Measurements from ENCODE around the gene TRMT44.
"Not testable (repeated sequence)": the region's sequence is repeated elsewhere in the genome, so short reads cannot be mapped to it uniquely, and the experiment has no call there.

The TRMT44 gene

DNA sequence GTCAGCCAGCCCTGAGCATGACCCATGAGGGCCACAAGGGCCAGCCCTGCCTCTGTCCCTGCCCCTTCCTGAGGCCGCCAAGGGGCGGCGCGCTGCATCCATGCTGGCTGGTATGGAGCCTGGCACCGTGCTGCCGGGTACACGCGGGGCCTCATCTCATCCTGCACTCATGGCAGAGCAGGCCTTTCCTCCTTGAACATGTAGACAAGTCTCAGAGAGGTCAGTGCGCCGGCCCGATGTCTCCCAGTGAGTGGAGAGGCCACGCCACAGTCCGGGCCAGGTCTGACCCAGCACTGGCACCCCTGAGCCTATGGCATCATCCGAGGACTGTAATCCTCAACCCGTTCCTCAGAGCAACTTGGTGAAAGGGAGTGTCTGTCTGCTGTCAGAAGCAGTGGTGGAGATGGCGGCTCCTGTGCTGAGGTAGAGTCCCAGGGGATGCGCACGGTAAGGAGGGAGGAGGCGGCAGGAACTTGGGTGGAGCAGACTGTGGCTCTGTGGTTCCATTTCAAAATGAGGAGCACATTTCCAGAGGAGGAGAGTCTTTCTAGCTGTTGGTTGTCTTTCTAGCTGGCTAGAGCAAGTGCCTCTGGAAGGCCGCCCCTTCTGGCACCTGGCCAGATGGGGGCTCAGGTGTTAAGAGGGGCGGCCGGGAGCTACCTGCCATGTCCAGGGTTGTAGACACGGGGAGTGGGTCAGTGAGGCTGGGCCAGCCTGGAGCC is 32.8 kb downstream of the TRMT44 start:
- no peaks in the 10 kb centered on the region for H3K9me3 ChIP-seq (ENCODE audit: insufficient read depth, low read depth, low read length)
- peaks cover 38% of the 10 kb centered on the region for H3K36me3 ChIP-seq (ENCODE audit: insufficient read depth, low read depth, low read length)
- no peaks in the 10 kb centered on the region for H3K4me1 ChIP-seq (ENCODE audit: insufficient read depth, low read length)
- H3K4me3 ChIP-seq (ENCODE audit: low read length) = no peak overlapping the region
- H3K9ac ChIP-seq (ENCODE audit: low read depth, low read length) = no peak overlapping the region
- H3K27ac ChIP-seq (ENCODE audit: low read length) = no peak overlapping the region
- no peaks in the 10 kb centered on the region for H3K27me3 ChIP-seq (ENCODE audit: insufficient read depth, low read length)

DNA sequence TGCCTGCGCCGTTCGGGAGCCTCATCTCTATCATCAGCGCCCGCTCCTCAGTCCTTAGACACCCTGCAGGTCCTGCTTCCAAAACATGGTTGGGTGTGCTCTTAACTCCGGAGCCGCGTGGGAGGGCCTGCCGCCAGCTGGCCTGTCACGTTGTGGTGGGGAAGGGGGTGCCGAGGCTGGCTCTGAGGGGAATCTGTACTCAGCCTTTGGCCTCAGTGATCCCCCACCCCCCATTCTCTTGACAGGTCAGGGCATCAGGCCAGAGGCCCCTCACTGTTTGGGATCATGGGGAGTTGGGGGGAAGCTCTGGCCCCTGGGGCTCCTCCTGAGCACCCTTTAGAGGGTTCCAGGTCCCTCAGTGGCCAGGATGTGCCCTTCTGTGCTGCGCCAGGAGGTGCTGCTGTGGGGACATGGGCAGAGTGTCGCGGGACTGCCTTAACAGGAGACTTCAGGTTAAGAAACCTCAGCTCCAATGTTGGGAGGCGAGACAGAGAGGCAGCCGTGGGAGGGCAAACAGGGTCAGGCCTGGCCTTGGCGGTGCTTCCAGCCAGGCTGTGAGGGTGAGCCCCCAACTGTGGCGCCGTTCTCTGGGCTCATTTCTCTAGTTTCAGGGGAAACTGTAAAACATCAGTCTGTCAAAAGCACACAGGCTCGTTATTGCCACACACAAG is 33.5 kb downstream of the TRMT44 start:
- no peaks in the 10 kb centered on the region for H3K27me3 ChIP-seq (ENCODE audit: insufficient read depth, low read length)
- peaks cover 33% of the 10 kb centered on the region for H3K36me3 ChIP-seq (ENCODE audit: insufficient read depth, low read depth, low read length)
- no peak overlapping the region for H3K4me3 ChIP-seq (ENCODE audit: low read length)
- H3K9ac ChIP-seq (ENCODE audit: low read depth, low read length) = no peak overlapping the region
- H3K27ac ChIP-seq (ENCODE audit: low read length) = no peak overlapping the region
- no peaks in the 10 kb centered on the region for H3K9me3 ChIP-seq (ENCODE audit: insufficient read depth, low read depth, low read length)
- no peaks in the 10 kb centered on the region for H3K4me1 ChIP-seq (ENCODE audit: insufficient read depth, low read length)

DNA sequence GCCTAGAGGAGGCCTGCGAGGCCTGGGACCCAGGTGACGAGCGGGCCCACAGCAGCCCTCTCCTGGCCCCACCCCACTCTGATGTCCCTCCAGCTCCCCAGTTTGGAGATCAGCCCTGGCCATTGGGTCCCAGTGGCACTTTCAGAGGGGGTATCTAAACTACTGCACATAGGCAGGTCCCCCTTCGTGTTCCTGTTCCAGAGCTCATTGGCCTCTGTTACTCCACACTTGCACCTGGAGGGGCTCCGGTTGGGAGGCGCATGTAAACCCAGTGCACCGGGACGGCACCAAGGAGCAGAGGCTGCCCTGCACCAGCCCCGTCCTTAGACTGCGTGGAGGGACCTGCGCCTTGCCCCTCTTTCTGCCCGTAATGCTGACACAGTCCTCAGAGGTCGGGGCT is 34.3 kb downstream of the TRMT44 start:
- Histone ChIP-seq H3K27me3 (ENCODE audit: insufficient read depth, low read length) (no peaks in the 10 kb centered on the region), H3K4me1 (ENCODE audit: insufficient read depth, low read length) (no peaks in the 10 kb centered on the region), H3K9me3 (ENCODE audit: insufficient read depth, low read depth, low read length) (no peaks in the 10 kb centered on the region), H3K4me3 (ENCODE audit: low read length) (no peak overlapping the region), H3K27ac (ENCODE audit: low read length) (no peak overlapping the region), H3K9ac (ENCODE audit: low read depth, low read length) (no peak overlapping the region), H3K36me3 (ENCODE audit: insufficient read depth, low read depth, low read length) (peaks cover 25% of the 10 kb centered on the region)

- Histone ChIP-seq H3K27me3 (ENCODE audit: insufficient read depth, low read length) (no peaks in the 10 kb centered on the region), H3K36me3 (ENCODE audit: insufficient read depth, low read depth, low read length) (peaks cover 22% of the 10 kb centered on the region), H3K4me1 (ENCODE audit: insufficient read depth, low read length) (no peaks in the 10 kb centered on the region), H3K4me3 (ENCODE audit: low read length) (no peak overlapping the region), H3K9me3 (ENCODE audit: insufficient read depth, low read depth, low read length) (no peaks in the 10 kb centered on the region), H3K27ac (ENCODE audit: low read length) (no peak overlapping the region), H3K9ac (ENCODE audit: low read depth, low read length) (no peak overlapping the region)
Observed at GRCh38 chr4:8475751-8476575, 35.4 kb downstream of the TRMT44 start.

DNA sequence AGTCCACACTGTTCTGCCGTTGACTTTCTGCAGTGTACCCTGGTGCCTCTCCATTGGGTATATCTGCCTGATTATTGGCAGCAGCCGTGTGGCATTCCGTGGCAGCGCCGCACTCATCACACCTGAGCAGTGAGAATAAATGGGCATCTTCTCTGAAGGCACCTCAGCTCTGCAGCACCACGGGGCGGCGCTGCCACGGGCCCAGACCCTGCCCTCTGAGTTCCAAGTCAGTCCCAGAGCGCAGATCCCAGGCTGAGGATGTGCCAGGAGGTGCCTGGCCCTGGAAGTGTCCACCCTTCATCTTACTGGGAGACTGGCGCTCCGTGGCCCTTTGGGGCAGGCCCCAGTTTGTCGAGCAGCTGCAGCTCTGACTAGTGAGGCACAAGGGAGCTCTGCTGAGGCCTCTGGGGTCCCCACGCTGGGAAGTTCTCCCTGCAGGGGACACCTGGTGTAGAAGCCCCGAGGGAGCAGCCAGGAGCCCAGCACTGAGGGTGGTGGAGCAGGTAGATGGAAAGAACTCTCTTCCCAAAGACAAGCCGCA is 36.6 kb downstream of the TRMT44 start:
- no peak overlapping the region for H3K27ac ChIP-seq (ENCODE audit: low read length)
- no peaks in the 10 kb centered on the region for H3K27me3 ChIP-seq (ENCODE audit: insufficient read depth, low read length)
- H3K4me3 ChIP-seq (ENCODE audit: low read length) = no peak overlapping the region
- H3K9ac ChIP-seq (ENCODE audit: low read depth, low read length) = no peak overlapping the region
- H3K9me3 ChIP-seq (ENCODE audit: insufficient read depth, low read depth, low read length) = no peaks in the 10 kb centered on the region
- no peaks in the 10 kb centered on the region for H3K4me1 ChIP-seq (ENCODE audit: insufficient read depth, low read length)
- peaks cover 15% of the 10 kb centered on the region for H3K36me3 ChIP-seq (ENCODE audit: insufficient read depth, low read depth, low read length)

DNA sequence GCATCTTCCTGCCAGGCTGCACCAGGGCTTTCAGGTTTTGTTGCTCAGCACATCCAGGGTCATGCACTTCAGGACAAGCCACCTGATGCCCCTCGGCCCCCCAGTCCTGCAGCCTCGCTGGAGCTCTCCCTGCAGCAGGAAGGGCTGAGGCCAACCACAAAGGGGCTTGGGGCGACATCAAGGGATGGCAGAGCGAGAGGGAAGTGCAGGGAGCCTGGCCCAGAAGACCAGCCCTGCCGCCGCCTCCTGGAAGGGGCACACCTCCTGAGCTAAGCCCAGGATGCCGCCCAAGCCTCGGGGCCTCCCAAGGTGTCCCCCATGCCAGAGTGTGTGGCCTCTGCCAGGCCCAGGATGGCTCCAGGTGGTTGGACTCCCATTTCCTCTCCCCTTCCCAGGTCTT is 37.1 kb downstream of the TRMT44 start:
- Histone ChIP-seq H3K4me1 (ENCODE audit: insufficient read depth, low read length) (no peaks in the 10 kb centered on the region), H3K27ac (ENCODE audit: low read length) (no peak overlapping the region), H3K27me3 (ENCODE audit: insufficient read depth, low read length) (no peaks in the 10 kb centered on the region), H3K4me3 (ENCODE audit: low read length) (no peak overlapping the region), H3K9me3 (ENCODE audit: insufficient read depth, low read depth, low read length) (no peaks in the 10 kb centered on the region), H3K36me3 (ENCODE audit: insufficient read depth, low read depth, low read length) (peaks cover 15% of the 10 kb centered on the region), H3K9ac (ENCODE audit: low read depth, low read length) (no peak overlapping the region)

DNA sequence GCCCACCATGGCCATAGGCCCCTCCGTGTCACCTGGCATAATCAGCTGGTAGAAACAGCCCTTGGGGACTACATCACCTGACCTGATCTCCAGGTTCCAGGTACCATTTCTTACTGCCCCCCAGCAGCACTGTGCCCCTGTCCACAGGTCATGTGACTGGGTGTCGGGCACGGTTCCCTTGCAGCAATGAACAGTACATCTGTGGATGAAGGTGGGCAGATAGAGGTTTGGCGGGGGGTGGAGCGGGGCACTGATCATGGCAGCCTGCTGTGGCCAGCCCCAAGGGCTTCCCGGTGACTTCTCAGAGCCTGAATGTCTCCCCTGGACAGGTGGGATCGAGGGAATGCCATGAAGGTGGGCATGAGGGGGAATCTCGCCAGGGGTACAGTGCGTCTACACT is 37.8 kb downstream of the TRMT44 start:
- Histone ChIP-seq H3K4me3 (ENCODE audit: low read length) (no peak overlapping the region), H3K36me3 (ENCODE audit: insufficient read depth, low read depth, low read length) (peaks cover 15% of the 10 kb centered on the region), H3K9ac (ENCODE audit: low read depth, low read length) (no peak overlapping the region), H3K4me1 (ENCODE audit: insufficient read depth, low read length) (no peaks in the 10 kb centered on the region), H3K27me3 (ENCODE audit: insufficient read depth, low read length) (no peaks in the 10 kb centered on the region), H3K27ac (ENCODE audit: low read length) (no peak overlapping the region), H3K9me3 (ENCODE audit: insufficient read depth, low read depth, low read length) (no peaks in the 10 kb centered on the region)

- H3K27me3 ChIP-seq (ENCODE audit: insufficient read depth, low read length) = no peaks in the 10 kb centered on the region
- no peaks in the 10 kb centered on the region for H3K4me1 ChIP-seq (ENCODE audit: insufficient read depth, low read length)
- peaks cover 15% of the 10 kb centered on the region for H3K36me3 ChIP-seq (ENCODE audit: insufficient read depth, low read depth, low read length)
- H3K4me3 ChIP-seq (ENCODE audit: low read length) = no peak overlapping the region
- H3K27ac ChIP-seq (ENCODE audit: low read length) = no peak overlapping the region
- H3K9ac ChIP-seq (ENCODE audit: low read depth, low read length) = no peak overlapping the region
- no peaks in the 10 kb centered on the region for H3K9me3 ChIP-seq (ENCODE audit: insufficient read depth, low read depth, low read length)
Observed at GRCh38 chr4:8478801-8479744, 38.5 kb downstream of the TRMT44 start.

- Histone ChIP-seq H3K27ac (ENCODE audit: low read length) (no peak overlapping the region), H3K9ac (ENCODE audit: low read depth, low read length) (no peak overlapping the region), H3K9me3 (ENCODE audit: insufficient read depth, low read depth, low read length) (no peaks in the 10 kb centered on the region), H3K27me3 (ENCODE audit: insufficient read depth, low read length) (no peaks in the 10 kb centered on the region), H3K4me1 (ENCODE audit: insufficient read depth, low read length) (no peaks in the 10 kb centered on the region), H3K36me3 (ENCODE audit: insufficient read depth, low read depth, low read length) (peaks cover 15% of the 10 kb centered on the region), H3K4me3 (ENCODE audit: low read length) (no peak overlapping the region)
Observed at GRCh38 chr4:8480221-8480620, 39.6 kb downstream of the TRMT44 start.

GRCh38 chr4:8486643-8487042 is 46.1 kb downstream of the TRMT44 start:
- H3K36me3 ChIP-seq (ENCODE audit: insufficient read depth, low read depth, low read length) = not testable (repeated sequence)

More at GRCh38 chr4:8486643-8487042, 46.1 kb downstream of the TRMT44 start:
- H3K4me1 ChIP-seq (ENCODE audit: insufficient read depth, low read length); H3K27me3 ChIP-seq (ENCODE audit: insufficient read depth, low read length); H3K9ac ChIP-seq (ENCODE audit: low read depth, low read length); H3K4me3 ChIP-seq (ENCODE audit: low read length); H3K27ac ChIP-seq (ENCODE audit: low read length): not testable (repeated sequence)
- H3K9me3 ChIP-seq (ENCODE audit: insufficient read depth, low read depth, low read length) = peaks cover 13% of the 10 kb centered on the region; the same call in 1 of the 2 replicates

Measured in iPS-20b (cell line).